Spleen (tissue), 11 donors: ENCODE results near the gene PCGF2. TPM values are rescaled to one million over a fixed set of nuclear protein-coding genes. Genes with fewer than 3 reads are reported as not detected.
"Not testable (repeated sequence)": the region's sequence is repeated elsewhere in the genome, so short reads cannot be mapped to it uniquely, and the experiment has no call there.

ENCODE experiments used
- DNase-seq: peaks from one replicate; pipeline ENCODE4 v3.0.0-alpha.2; 2020
- H3K27ac ChIP-seq, 8 donors: fragments of 200-600 bp; sonication (generic) in 7 of 8; 1 replicate in 4 of 8; 2 replicates in 4 of 8; pipeline versions ENCODE4 v1.5.0 to v1.8.0; 2016 to 2021; ENCODE audit warnings: inconsistent platforms in 4 of 8, mild to moderate bottlenecking in 4 of 8, moderate library complexity in 1 of 8
- H3K27me3 ChIP-seq, 7 donors: fragments of 200-600 bp; sonication (generic) in 6 of 7; replicated peaks in 1 of 7; 1 replicate in 4 of 7; 2 replicates in 3 of 7; pipeline versions ENCODE4 v1.5.0 to v1.8.0; 2016 to 2021; ENCODE audit warnings: inconsistent platforms in 3 of 7, mild to moderate bottlenecking in 1 of 7
- H3K36me3 ChIP-seq, 6 donors: fragments of 200-600 bp; sonication (generic) in 5 of 6; 1 replicate in 4 of 6; 2 replicates in 2 of 6; pipeline versions ENCODE4 v1.5.0 to v1.8.0; 2016 to 2021; ENCODE audit warnings: inconsistent platforms in 2 of 6
- H3K4me1 ChIP-seq, 6 donors: fragments of 200-600 bp; sonication (generic) in 5 of 6; 1 replicate in 3 of 6; 2 replicates in 3 of 6; pipeline versions ENCODE4 v1.5.0 to v1.8.0; 2016 to 2021; ENCODE audit warnings: inconsistent platforms in 3 of 6
- H3K4me3 ChIP-seq, 8 donors: fragments of 200-600 bp; sonication (generic) in 7 of 8; 1 replicate in 4 of 8; 2 replicates in 4 of 8; pipeline versions ENCODE4 v1.5.0 to v1.8.0; 2016 to 2021; ENCODE audit warnings: inconsistent platforms in 4 of 8, mild to moderate bottlenecking in 4 of 8, moderate library complexity in 2 of 8
- H3K9me3 ChIP-seq, 8 donors: fragments of 200-600 bp; sonication (generic) in 7 of 8; 1 replicate in 4 of 8; 2 replicates in 4 of 8; pipeline versions ENCODE4 v1.5.0 to v1.8.0; 2016 to 2021; ENCODE audit warnings: inconsistent platforms in 4 of 8
- CTCF ChIP-seq, 11 experiments: fragments of 200-600 bp in 7 of 11; fragments of 450-650 bp in 4 of 11; sonication (generic) in 4 of 11; IDR thresholded peaks in 8 of 11; conservative IDR thresholded peaks in 3 of 11; 1 replicate in 7 of 11; 2 replicates in 4 of 11; pipeline versions ENCODE4 v1.4.0 to v1.8.0; 2016 to 2021; ENCODE audit warnings: antibody characterized with exemption in 11 of 11, inconsistent platforms in 4 of 11, mild to moderate bottlenecking in 1 of 11
- POLR2A ChIP-seq, 3 donors: fragments of 450-650 bp; IDR thresholded peaks; one replicate each; pipeline ENCODE4 v1.5.1; 2017; ENCODE audit warnings: antibody characterized with exemption in 3 of 3, mild to moderate bottlenecking in 1 of 3
- POLR2AphosphoS5 ChIP-seq, 3 donors: sonication (generic); formaldehyde crosslinking; IDR thresholded peaks; one replicate each; pipeline ENCODE4 v1.5.1; 2017; ENCODE audit warnings: antibody characterized with exemption in 3 of 3
- WGBS, 5 donors: extraction: QIAGEN DNeasy Blood & Tissue Kit in 3 of 5; methylation state at CpG; one replicate each; pipeline versions ENCODE4 v1.1.5 to v1.1.7; 2013 to 2018; 5-methylcytosine and 5-hydroxymethylcytosine counted together
- intact Hi-C: fragments of 100-400 bp; cut with DNase I; formaldehyde crosslinking; loops from one replicate; pipeline ENCODE4 v1.15.0; 2023; ENCODE audit warnings: low total_unique reads
- polyA plus RNA-seq, 3 donors: library from polyadenylated mRNA; stranded (reverse); fragments of 200-250 nt; gene quantifications; one replicate each; pipeline ENCODE4 v1.2.1, GENCODE V29; 2013
- total RNA-seq, 7 donors: library from RNA; depleted of rRNA in 3 of 7; stranded (reverse); fragments of >200 nt in 3 of 7; fragmentation: NEBNext Ultra II Directional in 4 of 7; extraction: Animal tissue kit (Norgen Biotek cat#: 25700) in 4 of 7; gene quantifications; one replicate each; pipeline versions ENCODE4 v1.1.0 to v1.2.1, GENCODE V29; 2016 to 2021
- donor health status: healthy with polysubstance abuse.
- donor health status: DM: no; HTN: no; CAD: no; lungs with moderate emphysema.
- donor health status: DM: no; HTN: no; CAD: no.
- donor health status: Bipolar disorder and iron deficiency.
- donor health status: healthy.
- donor health status: DM: no; HTN: no; CAD: no.
- donor health status: DM: yes; HTN: yes; CAD: no.

The PCGF2 gene
- total and polyA plus RNA-seq, 10 donors = 13.1 to 57.6 (median 25.7) TPM

DNA sequence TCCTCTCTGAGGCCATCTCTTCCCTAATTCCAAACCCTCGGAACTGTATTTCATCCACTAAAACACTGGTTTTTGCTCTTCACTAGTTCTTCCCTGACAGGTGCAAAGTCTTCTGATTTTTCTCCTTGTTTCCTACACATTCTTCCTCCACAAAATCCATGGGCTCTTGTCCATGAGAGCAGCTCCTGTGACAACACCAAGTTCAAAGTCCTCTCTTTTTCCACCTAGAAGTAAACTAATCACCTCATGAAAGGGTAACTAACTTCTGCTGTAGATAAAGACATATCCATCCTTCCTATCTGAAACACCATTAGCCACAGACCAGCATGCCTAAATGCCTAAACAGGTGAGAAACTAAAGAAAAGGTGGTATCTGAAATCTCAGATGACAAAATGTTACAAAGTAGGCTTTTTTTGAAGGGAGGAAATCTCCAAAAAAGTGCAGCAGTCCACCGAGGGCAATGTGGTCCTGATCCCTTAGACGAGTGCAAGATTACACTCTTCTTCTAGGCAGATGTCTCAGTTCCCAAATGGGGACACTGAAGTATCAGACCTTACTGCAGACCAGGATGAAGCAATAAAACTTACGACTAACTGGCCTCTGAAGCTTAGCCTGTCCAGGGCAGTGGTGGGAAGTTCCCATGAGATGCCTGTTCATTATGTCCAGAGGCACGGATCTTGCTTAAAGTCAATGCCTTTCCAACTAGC is 48.5 kb upstream of the PCGF2 start:
- intact Hi-C loops = no loop called here
- no peak for DNase-seq
- Histone ChIP-seq H3K4me3 (peak overlapping the region in 1 of 8 donors; percentile 86), H3K27ac (peak overlapping the region in 2 of 8 donors; percentile 99 to 100), H3K27me3 (no peaks in the 10 kb centered on the region), H3K9me3 (no peaks in the 10 kb centered on the region), H3K4me1 (peaks cover 15 to 74% (median 42%) of the 10 kb centered on the region in 6 donors), H3K36me3 (peaks cover 0 to 49% (median 8%) of the 10 kb centered on the region in 6 donors)
- TF ChIP-seq POLR2A (IDR thresholded peaks at IDR 0.05) (no peak), POLR2AphosphoS5 (IDR thresholded peaks at IDR 0.05) (no peak), CTCF (IDR thresholded peaks at IDR 0.05 in 8 of 11, conservative IDR thresholded peaks at IDR 0.05 in 3 of 11) (no peak)
- 57 to 83% (median 65%) methylated on average over 5 of the region's 5 CpGs for WGBS, 5 donors

DNA sequence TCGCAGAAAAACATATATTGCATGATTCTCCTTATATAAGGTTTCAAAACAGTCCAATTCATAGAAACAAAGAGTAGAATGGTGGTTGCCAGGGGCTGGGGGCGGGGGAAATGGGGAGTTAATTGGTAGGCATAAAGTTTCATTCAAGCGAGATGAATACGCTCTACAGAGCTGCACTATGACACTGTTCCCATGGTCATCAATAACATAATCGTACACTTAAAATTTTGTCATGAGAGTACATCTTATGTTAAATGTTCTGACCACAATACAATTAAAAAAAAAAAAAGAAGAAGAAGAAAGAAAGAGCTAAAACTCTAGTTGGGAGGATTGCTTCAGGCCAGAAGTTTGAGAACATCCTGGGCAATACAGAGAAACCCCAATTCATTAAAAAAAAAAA is 46.1 kb upstream of the PCGF2 start:
- H3K9me3 ChIP-seq = no peaks in the 10 kb centered on the region
- no peak overlapping the region for H3K27ac ChIP-seq
- H3K4me3 ChIP-seq = no peak overlapping the region
- no peak for TF ChIP-seq POLR2AphosphoS5 (IDR thresholded peaks at IDR 0.05)
- TF ChIP-seq CTCF (IDR thresholded peaks at IDR 0.05 in 8 of 11, conservative IDR thresholded peaks at IDR 0.05 in 3 of 11) = no peak
- no peak for TF ChIP-seq POLR2A (IDR thresholded peaks at IDR 0.05)
- peaks cover 17 to 84% (median 45%) of the 10 kb centered on the region in 6 donors for H3K4me1 ChIP-seq
- H3K27me3 ChIP-seq = no peaks in the 10 kb centered on the region
- 91 to 96% (median 94%) methylated on average over 5 of the region's 5 CpGs for WGBS, 5 donors
- H3K36me3 ChIP-seq = peaks cover 0 to 42% (median 2%) of the 10 kb centered on the region in 6 donors
- intact Hi-C loops = no loop called here
- no peak for DNase-seq

DNA sequence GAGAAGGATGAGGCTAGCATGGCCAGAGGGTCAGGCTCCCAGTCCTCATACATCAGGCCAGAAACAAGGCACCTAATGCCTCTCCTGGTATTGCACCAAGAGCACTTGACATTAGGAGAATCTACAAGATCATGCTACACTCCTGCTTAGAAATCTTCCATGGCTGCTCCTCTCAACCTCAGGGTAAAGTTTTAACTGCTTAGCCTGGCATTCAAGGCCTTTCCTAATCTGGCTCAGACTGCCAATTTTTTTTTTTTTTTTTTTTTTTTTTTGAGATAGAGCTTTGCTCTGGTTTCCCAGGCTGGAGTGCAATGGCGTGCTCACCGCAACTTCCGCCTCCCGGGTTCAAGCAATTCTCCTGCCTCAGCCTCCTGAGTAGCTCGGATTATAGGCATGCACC is 43.0 kb upstream of the PCGF2 start:
- H3K4me1 ChIP-seq = peaks cover 2 to 57% (median 20%) of the 10 kb centered on the region in 6 donors
- no peaks in the 10 kb centered on the region for H3K9me3 ChIP-seq
- H3K27ac ChIP-seq = no peak overlapping the region
- no peak overlapping the region for H3K4me3 ChIP-seq
- TF ChIP-seq POLR2A (IDR thresholded peaks at IDR 0.05) = no peak
- no peak for TF ChIP-seq CTCF (IDR thresholded peaks at IDR 0.05 in 8 of 11, conservative IDR thresholded peaks at IDR 0.05 in 3 of 11)
- no peak for TF ChIP-seq POLR2AphosphoS5 (IDR thresholded peaks at IDR 0.05)
- H3K27me3 ChIP-seq = no peaks in the 10 kb centered on the region
- 80 to 97% (median 95%) methylated on average over 5 of the region's 5 CpGs for WGBS, 5 donors
- no peak for DNase-seq
- intact Hi-C loops = no loop called here
- H3K36me3 ChIP-seq = peaks cover 0 to 50% (median 10%) of the 10 kb centered on the region in 6 donors

GRCh38 chr17:38790148-38790707 is 42.1 kb upstream of the PCGF2 start:
- TF ChIP-seq POLR2AphosphoS5 (IDR thresholded peaks at IDR 0.05) = peak in 2 of 3 donors; percentile 42 to 43
- H3K4me3 ChIP-seq, DNase-seq, intact Hi-C loops, H3K9me3 ChIP-seq, H3K27me3 ChIP-seq: not testable (repeated sequence)
- peaks cover 0 to 48% (median 16%) of the 10 kb centered on the region in 6 donors for H3K4me1 ChIP-seq
- H3K36me3 ChIP-seq = peaks cover 2 to 50% (median 17%) of the 10 kb centered on the region in 6 donors
- WGBS, 5 donors = 70 to 92% (median 79%) methylated on average over 13 of the region's 13 CpGs
- peak overlapping the region in 7 of 8 donors; percentile 22 to 61 (median 51) for H3K27ac ChIP-seq
